Adrenal gland (tissue), 12 donors: ENCODE results near the gene RAB11FIP5. TPM values are rescaled to one million over a fixed set of nuclear protein-coding genes. Genes with fewer than 3 reads are reported as not detected.

Source experiments
- DNase-seq, 7 donors: peaks; one replicate each; pipeline ENCODE4 v3.0.0-alpha.2; 2019 to 2020
- H3K27ac ChIP-seq, 5 donors: fragments of 200-600 bp; sonication (generic) in 4 of 5; 1 replicate in 3 of 5; 2 replicates in 2 of 5; pipeline versions ENCODE4 v1.5.1 to v1.8.0; 2016 to 2020; ENCODE audit warnings: mild to moderate bottlenecking in 1 of 5
- H3K27me3 ChIP-seq: fragments of 200-600 bp; 2 replicates; pipeline ENCODE4 v1.8.0; 2021
- H3K36me3 ChIP-seq, 2 donors: fragments of 200-600 bp; replicated peaks in 1 of 2; 1 replicate in 1 of 2; 2 replicates in 1 of 2; pipeline versions ENCODE4 v1.5.1 to v1.8.0; 2018 to 2022
- H3K4me1 ChIP-seq, 2 donors: fragments of 200-600 bp; replicated peaks in 1 of 2; 1 replicate in 1 of 2; 2 replicates in 1 of 2; pipeline versions ENCODE4 v1.5.1 to v1.8.0; 2018 to 2021
- H3K4me3 ChIP-seq, 4 donors: fragments of 200-600 bp; sonication (generic) in 3 of 4; one replicate each; pipeline ENCODE4 v1.5.1; 2016 to 2018
- H3K9me3 ChIP-seq, 3 donors: fragments of 200-600 bp; sonication (generic) in 1 of 3; replicated peaks in 1 of 3; 1 replicate in 2 of 3; 2 replicates in 1 of 3; pipeline versions ENCODE4 v1.5.1 to v1.8.0; 2016 to 2021
- CTCF ChIP-seq, 6 experiments: fragments of 450-650 bp in 4 of 6; fragments of 200-600 bp in 2 of 6; sonication (generic) in 1 of 6; IDR thresholded peaks; 1 replicate in 5 of 6; 2 replicates in 1 of 6; pipeline versions ENCODE4 v1.5.1 to v1.8.0; 2016 to 2021; ENCODE audit warnings: antibody characterized with exemption in 6 of 6, mild to moderate bottlenecking in 2 of 6, moderate library complexity in 1 of 6
- POLR2A ChIP-seq, 2 donors: fragments of 450-650 bp; IDR thresholded peaks; one replicate each; pipeline ENCODE4 v1.6.1; 2017; ENCODE audit warnings: antibody characterized with exemption in 2 of 2, mild to moderate bottlenecking in 2 of 2, moderate library complexity in 1 of 2
- WGBS, 4 donors: extraction: QIAGEN DNeasy Blood & Tissue Kit in 2 of 4; methylation state at CpG; one replicate each; pipeline versions ENCODE4 v1.1.5 to v1.1.7; 2013 to 2017; 5-methylcytosine and 5-hydroxymethylcytosine counted together
- intact Hi-C, 2 donors: fragments of 100-400 bp; cut with DNase I; formaldehyde crosslinking; loops; one replicate each; pipeline versions ENCODE4 v1.14.1 to v1.15.0; 2022 to 2023
- polyA plus RNA-seq, 3 donors: library from polyadenylated mRNA; stranded (reverse); fragments of 200-250 nt in 2 of 3; fragments of 350-450 nt in 1 of 3; fragmentation: Illumina TruSeq in 1 of 3; extraction: RNeasy Lipid Tissue Mini Kit (QIAGEN cat#74804) in 1 of 3; gene quantifications; one replicate each; pipeline ENCODE4 v1.2.3, GENCODE V29; 2013 to 2014
- total RNA-seq, 9 donors: library from RNA; depleted of rRNA in 4 of 9; stranded (reverse); fragments of >200 nt in 4 of 9; fragments of 120-200 nt in 1 of 9; fragmentation: NEBNext Ultra II Directional in 1 of 9; extraction: Animal tissue kit (Norgen Biotek cat#: 25700) in 1 of 9; gene quantifications; one replicate each; pipeline versions ENCODE4 v1.1.0 to v1.2.4, GENCODE V29; 2013 to 2023
- donor health status: healthy with polysubstance abuse.
- donor health status: Bipolar disorder and iron deficiency.
- donor health status: DM: yes; HTN: yes; CAD: no.
- donor health status: DM: no; HTN: no; CAD: no.
- donor health status: DM: no; HTN: no; CAD: no.
- donor health status: DM: yes; HTN: yes; CAD: no.

RAB11FIP5 gene
- total and polyA plus RNA-seq, 12 donors: 3.3 to 46.7 (median 23.3) TPM

- DNase-seq: no peak
- H3K4me1 ChIP-seq: no peaks in the 10 kb centered on the region
- no peaks in the 10 kb centered on the region for H3K9me3 ChIP-seq
- intact Hi-C loops: no loop called here
- TF ChIP-seq CTCF (IDR thresholded peaks at IDR 0.05): no peak
- no peak for TF ChIP-seq POLR2A (IDR thresholded peaks at IDR 0.05)
- H3K27ac ChIP-seq: no peak overlapping the region
- H3K36me3 ChIP-seq: no peaks in the 10 kb centered on the region
- no peaks in the 10 kb centered on the region for H3K27me3 ChIP-seq
- 81 to 91% (median 87%) methylated on average over 5 of the region's 5 CpGs for WGBS, 4 donors
- no peak overlapping the region for H3K4me3 ChIP-seq
Measured at GRCh38 chr2:73033766-73034381, 78.9 kb downstream of the RAB11FIP5 start.

DNA sequence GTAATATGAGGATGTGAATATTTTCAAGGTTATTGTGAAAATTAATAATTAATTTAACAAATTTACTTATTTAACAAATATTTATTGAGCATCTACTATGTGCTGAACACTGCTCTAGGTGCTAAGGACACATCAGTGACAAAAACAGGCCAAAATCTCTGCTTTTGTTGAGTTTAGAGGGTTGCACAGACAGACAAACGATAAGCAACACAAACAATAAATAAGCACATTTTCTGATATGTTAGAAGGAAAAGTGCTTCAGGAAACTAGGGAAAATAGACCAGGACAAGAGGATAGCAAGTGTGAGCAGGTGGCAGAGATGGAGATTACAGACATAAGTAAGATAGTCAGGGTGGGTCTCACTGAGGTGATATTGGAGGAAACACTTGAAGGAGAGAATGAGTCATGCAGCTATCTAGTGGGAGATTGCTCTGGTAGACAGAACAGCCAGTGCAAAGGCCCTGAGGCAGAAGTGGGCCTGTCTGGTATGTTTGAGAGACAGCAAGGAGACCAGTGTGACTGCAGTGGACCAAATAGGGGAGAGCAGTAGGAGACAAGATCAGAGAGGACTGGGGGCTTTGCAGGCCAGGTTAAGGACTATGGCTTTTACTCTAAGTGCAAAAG lies 79.5 kb downstream of the RAB11FIP5 start:
- Histone ChIP-seq H3K4me3 (no peak overlapping the region), H3K9me3 (no peaks in the 10 kb centered on the region), H3K27ac (no peak overlapping the region), H3K4me1 (no peaks in the 10 kb centered on the region), H3K27me3 (no peaks in the 10 kb centered on the region), H3K36me3 (no peaks in the 10 kb centered on the region)
- WGBS, 4 donors: 84 to 95% (median 90%) methylated on average over 1 of the region's 1 CpG
- intact Hi-C loops: no loop called here
- TF ChIP-seq CTCF (IDR thresholded peaks at IDR 0.05) (no peak), POLR2A (IDR thresholded peaks at IDR 0.05) (no peak)
- no peak for DNase-seq

GRCh38 chr2:73032702-73033097 lies 80.0 kb downstream of the RAB11FIP5 start:
- WGBS, 4 donors: 88 to 95% (median 90%) methylated on average over 5 of the region's 5 CpGs
- intact Hi-C loops: no loop called here

More at GRCh38 chr2:73032702-73033097, 80.0 kb downstream of the RAB11FIP5 start:
- no peaks in the 10 kb centered on the region for H3K27me3 ChIP-seq
- no peaks in the 10 kb centered on the region for H3K4me1 ChIP-seq
- no peak overlapping the region for H3K4me3 ChIP-seq
- no peaks in the 10 kb centered on the region for H3K9me3 ChIP-seq
- TF ChIP-seq CTCF (IDR thresholded peaks at IDR 0.05) (no peak), POLR2A (IDR thresholded peaks at IDR 0.05) (no peak)
- DNase-seq: no peak
- H3K36me3 ChIP-seq: no peaks in the 10 kb centered on the region
- H3K27ac ChIP-seq: no peak overlapping the region
